Measurements from ENCODE around the gene LY6G6C. TPM values are rescaled to one million over a fixed set of nuclear protein-coding genes. Genes with fewer than 3 reads are reported as not detected.

The LY6G6C gene
- total RNA-seq, 4 donors from 2014 or later, result not detected

DNA sequence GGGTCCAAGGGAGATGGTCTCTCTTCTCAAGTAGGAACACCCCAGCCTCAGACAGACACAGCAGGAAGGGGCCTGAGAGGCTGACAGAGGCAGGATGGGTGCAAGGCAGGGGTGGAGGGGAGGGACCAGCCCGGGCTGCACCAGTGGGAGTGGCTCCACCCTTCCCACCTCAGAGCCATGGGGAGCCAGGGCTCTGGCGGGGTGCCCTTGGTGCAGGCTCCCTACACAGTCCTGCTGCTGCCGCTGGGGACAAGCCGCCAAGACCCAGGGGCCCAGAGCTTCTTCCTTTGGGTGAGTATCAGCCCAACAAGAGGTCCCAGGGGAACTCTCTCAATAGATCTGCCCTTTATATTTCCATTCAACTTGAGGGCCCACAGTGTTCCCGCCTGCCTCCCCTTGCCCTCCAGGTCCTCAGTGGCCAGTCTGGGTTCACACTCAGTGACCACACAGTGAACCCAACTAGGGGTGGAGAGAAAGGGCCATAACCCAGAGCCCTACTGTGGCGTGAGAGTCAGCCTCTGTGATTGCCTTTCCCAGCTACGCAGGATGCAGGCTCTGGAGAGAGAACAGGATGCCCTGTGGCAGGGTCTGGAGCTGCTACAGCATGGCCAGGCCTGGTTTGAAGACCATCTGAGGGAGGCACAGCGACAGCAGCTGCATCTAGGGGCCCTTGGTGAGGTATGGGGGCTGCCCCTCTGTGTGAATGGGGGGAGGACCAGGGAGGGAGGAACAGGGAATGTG is 41.5 kb upstream of the LY6G6C start:
- TF ChIP-seq POLR2A (IDR thresholded peaks at IDR 0.05) (no peak), EP300 (IDR thresholded peaks at IDR 0.05) (no peak), POLR2AphosphoS5 (IDR thresholded peaks at IDR 0.05) (no peak)
- TF ChIP-seq, protein P1, sequence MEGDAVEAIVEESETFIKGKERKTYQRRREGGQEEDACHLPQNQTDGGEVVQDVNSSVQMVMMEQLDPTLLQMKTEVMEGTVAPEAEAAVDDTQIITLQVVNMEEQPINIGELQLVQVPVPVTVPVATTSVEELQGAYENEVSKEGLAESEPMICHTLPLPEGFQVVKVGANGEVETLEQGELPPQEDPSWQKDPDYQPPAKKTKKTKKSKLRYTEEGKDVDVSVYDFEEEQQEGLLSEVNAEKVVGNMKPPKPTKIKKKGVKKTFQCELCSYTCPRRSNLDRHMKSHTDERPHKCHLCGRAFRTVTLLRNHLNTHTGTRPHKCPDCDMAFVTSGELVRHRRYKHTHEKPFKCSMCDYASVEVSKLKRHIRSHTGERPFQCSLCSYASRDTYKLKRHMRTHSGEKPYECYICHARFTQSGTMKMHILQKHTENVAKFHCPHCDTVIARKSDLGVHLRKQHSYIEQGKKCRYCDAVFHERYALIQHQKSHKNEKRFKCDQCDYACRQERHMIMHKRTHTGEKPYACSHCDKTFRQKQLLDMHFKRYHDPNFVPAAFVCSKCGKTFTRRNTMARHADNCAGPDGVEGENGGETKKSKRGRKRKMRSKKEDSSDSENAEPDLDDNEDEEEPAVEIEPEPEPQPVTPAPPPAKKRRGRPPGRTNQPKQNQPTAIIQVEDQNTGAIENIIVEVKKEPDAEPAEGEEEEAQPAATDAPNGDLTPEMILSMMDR (IDR thresholded peaks at IDR 0.05), result no peak
- 40 to 57% methylated on average over 1 to 3 of the region's 8 CpGs for WGBS, 2 donors (ENCODE audit: low coverage in 1 of 2)
- H3K27ac ChIP-seq, result no peak overlapping the region

DNA sequence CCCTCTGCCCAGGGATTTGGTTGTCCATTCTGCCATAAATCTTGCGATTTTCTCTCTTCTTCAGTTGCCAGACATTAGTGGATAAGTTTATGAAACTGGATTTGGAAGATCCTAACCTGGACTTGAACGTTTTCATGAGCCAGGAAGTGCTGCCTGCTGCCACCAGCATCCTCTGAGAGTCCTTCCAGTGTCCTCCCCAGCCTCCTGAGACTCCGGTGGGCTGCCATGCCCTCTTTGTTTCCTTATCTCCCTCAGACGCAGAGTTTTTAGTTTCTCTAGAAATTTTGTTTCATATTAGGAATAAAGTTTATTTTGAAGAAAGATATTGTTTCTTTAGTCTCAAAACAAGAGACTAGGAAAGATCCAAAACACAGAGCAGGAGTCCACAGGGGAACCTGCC is 40.8 kb upstream of the LY6G6C start, which contains the start of gene SAPCD1:
Gene SAPCD1, plus strand, starts transcription at position 301 of the 400 bp plus-strand sequence. CDS start 399 bp downstream, outside the sequence.
- Histone ChIP-seq H3K36me3 (peaks cover 0 to 25% of the 10 kb centered on the region in 2 donors), H3K4me1 (peaks cover 0 to 19% (median 3%) of the 10 kb centered on the region in 3 donors), H3K9me3 (no peaks in the 10 kb centered on the region), H3K27ac (no peak within 1 kb of the TSS), H3K27me3 (no peaks in the 10 kb centered on the region), H3K4me3 (no peak within 1 kb of the TSS)
- ATAC-seq, result no peak
- TF ChIP-seq POLR2A (IDR thresholded peaks at IDR 0.05) (no peak), POLR2AphosphoS5 (IDR thresholded peaks at IDR 0.05) (no peak), EP300 (IDR thresholded peaks at IDR 0.05) (no peak)
- TF ChIP-seq, protein P1 (IDR thresholded peaks at IDR 0.05), result no peak
- WGBS, 2 donors (ENCODE audit: low coverage in 1 of 2), result 64 to 67% methylated on average over 2 to 4 of the region's 4 CpGs

More for the DNA sequence above, 41.5 kb upstream of the LY6G6C start:
- Histone ChIP-seq H3K4me1 (peaks cover 0 to 19% (median 3%) of the 10 kb centered on the region in 3 donors), H3K27me3 (no peaks in the 10 kb centered on the region), H3K36me3 (peaks cover 0 to 25% of the 10 kb centered on the region in 2 donors), H3K9me3 (no peaks in the 10 kb centered on the region), H3K4me3 (no peak overlapping the region)
- ATAC-seq, result peak; percentile 10

DNA sequence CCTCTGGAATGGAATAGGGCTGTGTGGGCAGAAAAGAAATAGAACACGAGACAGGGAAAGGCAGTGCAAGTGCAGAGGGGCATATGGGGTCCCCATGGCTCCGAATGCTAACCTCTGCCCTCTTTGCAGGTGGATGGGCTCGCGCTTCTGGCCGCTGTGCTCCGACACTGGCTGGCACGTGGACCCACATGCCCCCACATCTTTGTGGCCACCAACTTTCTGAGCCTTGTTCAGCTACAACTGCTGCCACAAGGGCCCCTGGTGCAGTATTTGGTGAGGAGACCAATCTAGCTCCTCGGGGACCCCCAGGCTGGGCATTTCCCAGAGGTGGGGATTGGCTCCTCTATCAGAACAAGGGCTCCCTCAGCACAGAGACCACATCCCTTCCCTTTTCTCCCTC is 39.8 kb upstream of the LY6G6C start:
- H3K4me3 ChIP-seq, result no peak overlapping the region
- 92 to 94% methylated on average over 6 to 7 of the region's 8 CpGs for WGBS, 2 donors (ENCODE audit: low coverage in 1 of 2)
- TF ChIP-seq EP300 (IDR thresholded peaks at IDR 0.05) (no peak), POLR2A (IDR thresholded peaks at IDR 0.05) (no peak), POLR2AphosphoS5 (IDR thresholded peaks at IDR 0.05) (no peak)
- TF ChIP-seq, protein P1 (IDR thresholded peaks at IDR 0.05), result no peak

DNA sequence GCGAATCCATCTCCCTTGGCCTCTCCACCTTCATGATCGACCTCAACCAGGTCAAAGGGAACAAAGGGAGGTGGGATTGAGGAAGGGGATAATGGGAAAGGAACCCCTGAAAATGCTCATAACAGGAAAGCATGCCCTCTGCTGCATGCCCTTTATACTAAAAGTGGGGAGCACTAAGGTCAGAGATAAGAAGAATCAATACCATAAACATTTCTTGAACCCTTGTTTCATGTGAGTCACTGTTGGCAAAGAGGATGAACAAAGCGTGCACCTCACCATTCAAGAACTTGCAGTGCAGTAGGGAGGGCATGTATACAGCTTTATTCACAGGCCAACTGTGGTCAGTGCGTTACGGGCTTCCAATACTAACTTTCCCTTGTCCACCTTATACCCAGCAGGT is 39.2 kb upstream of the LY6G6C start:
- 95 to 96% methylated on average over 3 to 4 of the region's 5 CpGs for WGBS, 2 donors (ENCODE audit: low coverage in 1 of 2)
- peaks cover 0 to 25% of the 10 kb centered on the region in 2 donors for H3K36me3 ChIP-seq
- no peak overlapping the region for H3K27ac ChIP-seq
- H3K9me3 ChIP-seq, result no peaks in the 10 kb centered on the region
- no peak overlapping the region for H3K4me3 ChIP-seq
- TF ChIP-seq POLR2A (IDR thresholded peaks at IDR 0.05), result no peak
- no peak for TF ChIP-seq POLR2AphosphoS5 (IDR thresholded peaks at IDR 0.05)
- TF ChIP-seq, protein P1 (IDR thresholded peaks at IDR 0.05), result no peak
- TF ChIP-seq EP300 (IDR thresholded peaks at IDR 0.05), result no peak
- H3K27me3 ChIP-seq, result no peaks in the 10 kb centered on the region
- peaks cover 0 to 10% (median 0%) of the 10 kb centered on the region in 3 donors for H3K4me1 ChIP-seq
- ATAC-seq, result no peak

More for the DNA sequence above, 39.8 kb upstream of the LY6G6C start:
- Histone ChIP-seq H3K4me1 (peaks cover 0 to 15% (median 1%) of the 10 kb centered on the region in 3 donors), H3K27me3 (no peaks in the 10 kb centered on the region), H3K36me3 (peaks cover 0 to 25% of the 10 kb centered on the region in 2 donors), H3K9me3 (no peaks in the 10 kb centered on the region), H3K27ac (no peak overlapping the region)
- no peak for ATAC-seq

DNA sequence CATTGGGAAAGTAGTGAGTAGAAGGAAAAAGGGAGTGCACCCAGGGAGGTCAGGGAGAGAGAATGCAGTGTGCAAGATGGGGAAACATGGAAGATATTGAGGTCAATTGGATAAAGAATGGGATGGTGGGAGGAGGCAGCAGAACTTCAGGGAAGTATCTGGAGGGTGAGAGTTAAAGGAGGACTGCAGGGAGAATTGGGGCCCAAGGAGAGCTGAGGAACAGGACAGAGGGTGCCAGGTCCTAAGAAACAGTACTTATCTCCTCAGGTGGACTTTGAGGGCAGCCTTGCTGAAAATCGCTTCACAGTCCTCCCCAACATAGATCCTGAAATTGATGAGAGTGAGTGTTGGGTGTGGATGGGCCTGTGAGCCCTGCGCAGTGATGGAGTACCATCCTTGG is 36.7 kb upstream of the LY6G6C start:
- no peak for ATAC-seq
- Histone ChIP-seq H3K27me3 (no peaks in the 10 kb centered on the region), H3K9me3 (no peaks in the 10 kb centered on the region), H3K27ac (no peak overlapping the region), H3K4me1 (peaks cover 0 to 2% (median 0%) of the 10 kb centered on the region in 3 donors), H3K36me3 (peaks cover 0 to 25% of the 10 kb centered on the region in 2 donors), H3K4me3 (no peak overlapping the region)
- WGBS, 2 donors (ENCODE audit: low coverage in 1 of 2), result 100% methylated on average over 1 to 2 of the region's 2 CpGs
- TF ChIP-seq EP300 (IDR thresholded peaks at IDR 0.05) (no peak), POLR2AphosphoS5 (IDR thresholded peaks at IDR 0.05) (no peak), POLR2A (IDR thresholded peaks at IDR 0.05) (no peak)
- TF ChIP-seq, protein P1 (IDR thresholded peaks at IDR 0.05), result no peak

All from gastroesophageal sphincter (tissue), 4 donors.